Spleen (tissue), 7 donors: ENCODE results near the gene TEPSIN.

Experiments used
- CTCF ChIP-seq, 11 experiments: fragments of 200-600 bp in 7 of 11; fragments of 450-650 bp in 4 of 11; sonication (generic) in 4 of 11; IDR thresholded peaks in 8 of 11; conservative IDR thresholded peaks in 3 of 11; 1 replicate in 7 of 11; 2 replicates in 4 of 11; pipeline versions ENCODE4 v1.4.0 to v1.8.0; 2016 to 2021; ENCODE audit warnings: antibody characterized with exemption in 11 of 11, inconsistent platforms in 4 of 11, mild to moderate bottlenecking in 1 of 11
- POLR2A ChIP-seq, 3 donors: fragments of 450-650 bp; IDR thresholded peaks; one replicate each; pipeline ENCODE4 v1.5.1; 2017; ENCODE audit warnings: antibody characterized with exemption in 3 of 3, mild to moderate bottlenecking in 1 of 3
- donor health status: DM: no; HTN: no; CAD: no; lungs with moderate emphysema.
- donor health status: DM: no; HTN: no; CAD: no.
- donor health status: DM: no; HTN: no; CAD: no.

GRCh38 chr17:81256616-81257015, 17.8 kb upstream of the TEPSIN start:
- no peak for TF ChIP-seq CTCF (IDR thresholded peaks at IDR 0.05 in 8 of 11, conservative IDR thresholded peaks at IDR 0.05 in 3 of 11)
- no peak for TF ChIP-seq POLR2A (IDR thresholded peaks at IDR 0.05)
